CD4-positive, alpha-beta T cell treated with Interleukin-15 for 4 hours (primary cell): ENCODE data around the gene TUFT1.
"Not testable (repeated sequence)": the region's sequence is repeated elsewhere in the genome, so short reads cannot be mapped to it uniquely, and the experiment has no call there.

Experiments
- DNase-seq: peaks from one replicate; pipeline ENCODE4 v3.0.0-alpha.2; 2020; ENCODE audit warnings: low spot score

Gene TUFT1

GRCh38 chr1:151581451-151581850 lies 41.3 kb downstream of the TUFT1 start:
- DNase-seq = no peak

GRCh38 chr1:151581921-151582320 lies 41.8 kb downstream of the TUFT1 start:
- no peak for DNase-seq

- DNase-seq = no peak
These were observed 43.7 kb downstream of the TUFT1 start for GRCh38 chr1:151583796-151584195.

GRCh38 chr1:151584278-151584677 lies 44.2 kb downstream of the TUFT1 start:
- DNase-seq = no peak

- DNase-seq = no peak
These were observed 44.7 kb downstream of the TUFT1 start for GRCh38 chr1:151584780-151585179.

- no peak for DNase-seq
These were observed 45.5 kb downstream of the TUFT1 start for GRCh38 chr1:151585622-151586021.

- DNase-seq = no peak
These were observed 50.9 kb downstream of the TUFT1 start for GRCh38 chr1:151590961-151591360.

GRCh38 chr1:151593730-151594129 lies 53.6 kb downstream of the TUFT1 start:
- DNase-seq = no peak

- peak; percentile 83 for DNase-seq
These were observed 54.1 kb downstream of the TUFT1 start for GRCh38 chr1:151594143-151594625.

- no peak for DNase-seq
These were observed 56.3 kb downstream of the TUFT1 start for GRCh38 chr1:151596166-151596953.

- not testable (repeated sequence) for DNase-seq
These were observed 62.4 kb downstream of the TUFT1 start for GRCh38 chr1:151602550-151602949.

- no peak for DNase-seq
These were observed 64.2 kb downstream of the TUFT1 start for GRCh38 chr1:151604291-151604690.

GRCh38 chr1:151606384-151606783 lies 66.3 kb downstream of the TUFT1 start:
- no peak for DNase-seq

GRCh38 chr1:151606857-151607256 lies 66.7 kb downstream of the TUFT1 start:
- DNase-seq = no peak

- DNase-seq = no peak
These were observed 70.0 kb downstream of the TUFT1 start for GRCh38 chr1:151610142-151610541.

- DNase-seq = peak; percentile 12
These were observed 71.2 kb downstream of the TUFT1 start for GRCh38 chr1:151611288-151611790.

GRCh38 chr1:151611832-151612500 lies 71.9 kb downstream of the TUFT1 start, which contains the start of gene SNX27:
SNX27 (plus strand) TSS chr1:151612050; CDS start chr1:151612202, 152 bp downstream.
- peak; percentile 88 for DNase-seq

GRCh38 chr1:151612501-151613281 lies 72.6 kb downstream of the TUFT1 start:
- no peak for DNase-seq

GRCh38 chr1:151613282-151613780 lies 73.2 kb downstream of the TUFT1 start:
- DNase-seq = no peak

GRCh38 chr1:151615711-151616504 lies 75.8 kb downstream of the TUFT1 start:
- no peak for DNase-seq

- no peak for DNase-seq
These were observed 76.4 kb downstream of the TUFT1 start for GRCh38 chr1:151616505-151616849.
